ENCODE data around the gene ASB2.

DNA sequence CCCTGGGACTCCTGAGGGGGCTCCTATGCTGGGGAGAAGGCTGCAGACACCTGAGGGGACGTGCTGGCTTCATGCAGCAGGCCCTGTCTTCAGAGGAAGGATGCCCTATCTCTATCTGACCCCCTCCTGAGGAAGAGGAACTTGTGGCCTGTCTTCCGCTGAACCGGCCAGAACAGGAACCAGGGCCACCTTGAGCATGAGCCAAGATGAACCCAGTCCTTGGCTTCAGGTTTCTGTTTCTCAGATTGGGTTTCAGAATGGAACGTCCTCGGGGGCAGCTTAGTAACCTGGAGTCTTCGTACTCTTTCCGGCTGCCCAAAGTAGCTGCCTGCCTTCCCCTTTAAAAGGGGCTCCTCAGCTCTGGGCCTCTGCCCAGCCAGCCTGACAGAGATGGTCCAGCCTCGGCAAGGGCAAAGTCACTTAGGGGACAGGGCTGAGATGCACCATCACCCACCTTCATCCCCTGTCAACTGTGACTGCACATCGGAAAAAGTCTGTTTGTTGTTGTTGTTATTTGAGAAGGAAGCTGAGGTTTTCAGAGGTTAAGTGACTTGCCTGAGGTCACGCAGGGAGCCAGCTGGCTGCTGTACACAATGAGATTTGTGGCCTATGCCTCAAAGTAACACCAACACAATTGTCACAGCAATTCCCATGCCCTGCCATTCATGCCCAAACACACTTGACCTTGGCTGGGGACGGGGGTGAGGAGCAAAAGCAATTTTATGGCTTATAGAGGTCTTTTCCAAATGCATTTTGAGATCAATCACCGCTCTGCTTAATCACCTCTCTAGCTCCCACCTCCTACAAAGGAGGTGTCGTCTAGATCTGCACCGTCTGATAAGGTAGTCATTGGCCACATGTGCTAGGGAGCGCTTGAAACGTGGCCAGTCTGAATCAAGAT, 13.4 kb downstream of the ASB2 start:
- TF ChIP-seq, protein P1, sequence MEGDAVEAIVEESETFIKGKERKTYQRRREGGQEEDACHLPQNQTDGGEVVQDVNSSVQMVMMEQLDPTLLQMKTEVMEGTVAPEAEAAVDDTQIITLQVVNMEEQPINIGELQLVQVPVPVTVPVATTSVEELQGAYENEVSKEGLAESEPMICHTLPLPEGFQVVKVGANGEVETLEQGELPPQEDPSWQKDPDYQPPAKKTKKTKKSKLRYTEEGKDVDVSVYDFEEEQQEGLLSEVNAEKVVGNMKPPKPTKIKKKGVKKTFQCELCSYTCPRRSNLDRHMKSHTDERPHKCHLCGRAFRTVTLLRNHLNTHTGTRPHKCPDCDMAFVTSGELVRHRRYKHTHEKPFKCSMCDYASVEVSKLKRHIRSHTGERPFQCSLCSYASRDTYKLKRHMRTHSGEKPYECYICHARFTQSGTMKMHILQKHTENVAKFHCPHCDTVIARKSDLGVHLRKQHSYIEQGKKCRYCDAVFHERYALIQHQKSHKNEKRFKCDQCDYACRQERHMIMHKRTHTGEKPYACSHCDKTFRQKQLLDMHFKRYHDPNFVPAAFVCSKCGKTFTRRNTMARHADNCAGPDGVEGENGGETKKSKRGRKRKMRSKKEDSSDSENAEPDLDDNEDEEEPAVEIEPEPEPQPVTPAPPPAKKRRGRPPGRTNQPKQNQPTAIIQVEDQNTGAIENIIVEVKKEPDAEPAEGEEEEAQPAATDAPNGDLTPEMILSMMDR (conservative IDR thresholded peaks at IDR 0.05; ENCODE audit: low read depth, low read length) = no peak
- TF ChIP-seq EZH2 (IDR thresholded peaks at IDR 0.05; ENCODE audit: borderline replicate concordance, low read depth, low read length, poor library complexity, severe bottlenecking) = no peak

Measured in A673 (cell line).